GM15510 (cell line): ENCODE measurements around the gene THSD7B.

Experiments
- POLR2A ChIP-seq: IDR thresholded peaks from 3 replicates; pipeline ENCODE4 v1.6.1; 2011; ENCODE audit warnings: borderline replicate concordance; ENCODE audit not compliant: insufficient read length; ENCODE audit errors: extremely low read depth

The THSD7B gene

DNA sequence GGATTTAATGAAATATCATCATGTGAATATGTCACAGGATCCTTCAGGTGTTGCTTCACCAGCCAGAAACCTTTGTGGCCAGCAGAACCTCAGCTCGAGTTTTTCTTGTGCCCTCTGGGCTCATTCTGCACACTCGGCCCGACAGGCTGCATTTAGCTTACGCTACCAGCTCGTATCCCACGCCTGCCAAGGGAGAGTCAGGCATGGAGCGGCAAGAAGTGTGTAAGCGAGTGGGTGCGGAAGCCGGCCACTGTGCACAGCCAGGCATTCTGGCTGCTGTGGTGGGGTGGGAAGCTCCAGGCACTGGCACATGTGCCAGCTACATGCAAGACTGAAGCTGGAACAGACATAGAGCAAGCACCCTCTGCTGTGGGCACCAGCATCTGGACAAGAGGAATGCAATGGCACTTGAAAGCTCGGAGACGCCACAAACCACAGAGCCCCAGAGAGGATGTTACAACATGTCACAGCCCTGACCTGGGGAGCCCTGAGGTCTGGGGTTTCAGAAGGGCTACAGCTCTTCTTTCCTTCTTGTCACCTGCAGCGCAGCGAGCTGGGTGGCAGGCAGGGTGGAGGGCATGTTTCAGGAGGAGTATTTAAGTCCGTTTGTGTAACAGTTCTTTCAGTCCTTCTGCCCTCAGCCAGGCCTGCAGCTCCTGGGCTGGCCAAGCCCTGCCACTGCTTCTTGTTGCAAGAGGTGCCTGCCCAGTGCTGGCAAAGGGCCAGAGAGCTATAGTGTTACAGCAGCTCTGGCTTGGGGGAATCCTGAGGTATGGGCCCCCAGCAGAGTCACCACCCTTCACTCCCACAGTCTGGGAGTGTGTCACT lies 941.7 kb downstream of the THSD7B start:
- no peak for TF ChIP-seq POLR2A

DNA sequence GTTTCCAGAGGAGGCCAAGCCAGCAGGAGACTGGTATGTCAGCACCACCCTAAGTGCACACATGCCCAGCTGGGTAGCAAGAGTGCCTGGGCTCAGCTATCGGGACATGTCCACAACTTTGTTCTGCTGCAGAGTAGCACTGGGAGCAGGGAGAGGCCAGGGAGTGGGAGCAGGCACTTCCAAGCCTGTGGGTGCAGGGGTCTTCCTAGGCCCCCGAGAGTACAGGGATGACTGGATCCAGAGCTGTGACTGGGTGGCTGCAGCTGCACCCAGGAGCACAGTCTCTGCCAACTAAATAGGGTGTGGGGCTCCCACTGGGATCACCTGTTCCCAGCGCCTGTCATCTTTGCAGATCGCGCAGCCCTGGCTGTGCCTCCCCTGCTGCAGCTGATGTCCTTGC lies 943.0 kb downstream of the THSD7B start:
- no peak for TF ChIP-seq POLR2A

DNA sequence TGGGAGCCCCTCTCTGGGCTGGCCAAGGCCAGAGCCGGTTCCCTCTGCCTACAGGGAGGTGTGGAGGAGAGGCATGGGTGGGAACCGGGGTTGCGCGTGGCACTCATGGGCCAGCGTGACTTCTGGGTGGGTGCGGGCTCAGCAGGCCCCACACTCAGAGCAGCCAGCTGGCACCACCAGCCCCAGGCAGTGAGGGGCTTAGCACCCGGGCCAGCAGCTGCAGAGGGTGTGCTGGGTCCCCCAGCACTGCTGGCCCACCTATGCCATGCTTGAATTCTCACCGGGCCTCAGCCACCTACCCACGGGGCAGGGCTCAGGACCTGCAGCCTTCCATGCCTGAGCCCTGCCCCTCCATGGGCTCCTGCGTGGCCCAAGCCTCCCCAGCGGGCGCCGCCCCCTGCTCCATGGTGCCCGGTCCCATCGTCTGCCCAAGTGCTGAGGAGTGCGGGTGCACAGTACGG lies 950.4 kb downstream of the THSD7B start:
- TF ChIP-seq POLR2A, result no peak

DNA sequence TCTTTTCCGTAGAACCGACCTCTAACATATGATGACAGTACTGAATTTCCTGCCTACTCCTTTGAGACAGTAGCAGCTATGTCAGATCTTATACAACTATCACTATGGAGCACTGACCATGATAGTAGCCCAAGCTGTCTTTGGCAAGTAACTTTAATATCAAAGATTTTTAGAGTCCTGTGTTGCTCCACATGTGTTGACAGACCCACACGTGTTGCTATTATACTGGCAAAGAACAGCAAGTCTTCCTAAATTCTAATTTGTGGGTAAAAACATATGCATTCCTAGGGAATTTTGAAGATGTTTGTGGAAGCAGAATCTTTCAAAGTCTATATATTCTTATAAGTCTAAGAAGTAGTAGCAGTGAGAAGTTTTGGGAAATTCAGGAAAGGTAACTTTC lies 953.4 kb downstream of the THSD7B start:
- no peak for TF ChIP-seq POLR2A

DNA sequence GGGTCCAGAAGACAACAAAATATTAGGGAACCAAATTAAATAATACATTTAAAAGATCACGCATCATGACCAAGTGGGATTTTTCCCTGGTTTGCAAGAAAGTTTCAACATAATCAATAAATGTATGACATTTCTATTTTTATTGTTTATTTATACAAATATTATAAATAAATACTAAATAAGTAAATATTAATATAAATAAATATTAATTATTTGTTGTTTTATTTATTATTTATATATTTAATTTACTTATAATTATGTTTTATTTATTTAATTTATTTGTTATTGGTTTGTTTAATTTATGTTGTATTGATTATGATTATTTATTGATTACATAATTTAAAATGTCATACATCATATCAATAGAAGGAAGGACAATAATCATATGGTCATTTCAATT lies 956.4 kb downstream of the THSD7B start:
- TF ChIP-seq POLR2A, result no peak

DNA sequence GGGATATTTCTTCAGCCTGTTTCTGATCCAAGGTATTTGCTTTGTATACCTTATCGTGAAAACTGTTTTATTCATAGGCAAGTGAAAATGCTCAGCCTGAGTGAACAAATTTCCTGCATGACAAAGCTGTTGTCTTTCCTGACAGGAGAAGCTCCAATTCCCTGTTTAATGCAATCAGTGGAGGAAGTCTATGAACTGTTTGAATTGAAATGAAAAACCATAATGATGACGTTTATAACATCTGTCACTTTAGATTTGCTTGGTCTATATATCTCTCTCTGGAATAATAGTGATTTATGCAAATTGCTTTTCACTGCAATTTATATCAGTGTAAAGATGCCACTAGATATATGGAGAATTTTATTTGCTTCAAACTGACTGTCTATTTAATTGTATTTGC lies 959.6 kb downstream of the THSD7B start:
- TF ChIP-seq POLR2A, result no peak
